Calu3 (cell line): Measurements from ENCODE around the gene OTULINL. TPM values are rescaled to one million over a fixed set of nuclear protein-coding genes. Genes with fewer than 3 reads are reported as not detected.

Experiments used
- BruUV-seq: library from RNA; stranded (reverse); fragments of 400-500 nt; replicated peaks from 2 replicates; lab custom pipeline; 2021; lab: Mats Ljungman, UMichigan
- CTCF ChIA-PET: fragments of 300-600 bp; sonication (Branson Sonifier 250); formaldehyde crosslinking; loops from one replicate; lab custom pipeline; 2022; ENCODE audit warnings: antibody characterized with exemption; lab: Charles Lee
- DNase-seq: peaks from one replicate; pipeline ENCODE4 v3.0.0; 2022
- H3K27ac Mint-ChIP-seq: one replicate; pipeline ENCODE4 v1.8.0; 2022; ENCODE audit warnings: mixed read lengths; ENCODE audit not compliant: unreplicated experiment
- H3K27me3 Mint-ChIP-seq: one replicate; pipeline ENCODE4 v1.8.0; 2022; ENCODE audit warnings: mixed read lengths; ENCODE audit not compliant: unreplicated experiment
- H3K36me3 Mint-ChIP-seq: one replicate; pipeline ENCODE4 v1.8.0; 2022; ENCODE audit warnings: mild to moderate bottlenecking, moderate library complexity, mixed read lengths; ENCODE audit not compliant: insufficient read depth, unreplicated experiment
- H3K4me1 Mint-ChIP-seq: one replicate; pipeline ENCODE4 v1.8.0; 2022; ENCODE audit warnings: mild to moderate bottlenecking, low read depth, mixed read lengths; ENCODE audit not compliant: unreplicated experiment
- H3K4me3 Mint-ChIP-seq: one replicate; pipeline ENCODE4 v1.8.0; 2022; ENCODE audit warnings: mild to moderate bottlenecking, low read depth, moderate library complexity, mixed read lengths; ENCODE audit not compliant: unreplicated experiment
- H3K9me3 Mint-ChIP-seq: one replicate; pipeline ENCODE4 v1.8.0; 2022; ENCODE audit warnings: low read depth, mixed read lengths; ENCODE audit not compliant: unreplicated experiment
- intact Hi-C: fragments of 100-400 bp; cut with micrococcal nuclease; formaldehyde crosslinking; loops from one replicate; pipeline ENCODE4 v1.10.0; 2022; ENCODE audit not compliant: unreplicated experiment
- total RNA-seq: library from RNA; stranded (reverse); gene quantifications from 2 replicates; pipeline ENCODE4 v1.2.3, GENCODE V29; 2022
- TF ChIP-seq, protein P1 (sequence below): fragments of 200-600 bp; IDR thresholded peaks from one replicate; pipeline ENCODE4 v1.8.0; 2022; ENCODE audit warnings: antibody characterized with exemption; ENCODE audit not compliant: unreplicated experiment

Gene OTULINL
- total RNA-seq, 1 experiment from 2014 or later, result 5.3 TPM

DNA sequence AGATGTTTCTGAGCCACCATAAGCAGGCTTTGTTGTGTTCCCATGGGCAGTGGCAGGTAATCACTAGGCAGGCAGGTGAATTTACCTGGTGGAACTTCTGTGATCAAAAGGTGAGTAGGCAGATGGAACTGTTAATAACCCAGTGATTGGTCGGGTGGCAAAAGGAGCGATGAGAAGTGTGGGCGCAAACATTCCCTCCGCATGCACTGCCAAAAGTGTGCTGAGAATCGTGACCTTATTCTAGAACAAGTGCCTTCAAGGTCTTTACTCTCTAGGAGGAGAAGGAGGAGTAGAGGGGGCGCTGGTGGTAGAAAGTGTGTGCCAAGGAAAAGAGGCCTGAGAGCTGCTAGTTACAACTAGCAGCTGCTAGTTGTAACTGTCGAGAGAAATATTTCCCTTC is 3.3 kb downstream of the OTULINL start:
- DNase-seq, result no peak
- intact Hi-C loops, result no loop called here
- Mint-ChIP-seq H3K36me3 (peaks cover 25% of the 10 kb centered on the region), H3K4me3 (no peak overlapping the region), H3K27me3 (peaks cover 24% of the 10 kb centered on the region), H3K9me3 (no peaks in the 10 kb centered on the region), H3K27ac (no peak overlapping the region), H3K4me1 (peaks cover 15% of the 10 kb centered on the region)
- no TSS peak for BruUV-seq
- TF ChIP-seq, protein P1, sequence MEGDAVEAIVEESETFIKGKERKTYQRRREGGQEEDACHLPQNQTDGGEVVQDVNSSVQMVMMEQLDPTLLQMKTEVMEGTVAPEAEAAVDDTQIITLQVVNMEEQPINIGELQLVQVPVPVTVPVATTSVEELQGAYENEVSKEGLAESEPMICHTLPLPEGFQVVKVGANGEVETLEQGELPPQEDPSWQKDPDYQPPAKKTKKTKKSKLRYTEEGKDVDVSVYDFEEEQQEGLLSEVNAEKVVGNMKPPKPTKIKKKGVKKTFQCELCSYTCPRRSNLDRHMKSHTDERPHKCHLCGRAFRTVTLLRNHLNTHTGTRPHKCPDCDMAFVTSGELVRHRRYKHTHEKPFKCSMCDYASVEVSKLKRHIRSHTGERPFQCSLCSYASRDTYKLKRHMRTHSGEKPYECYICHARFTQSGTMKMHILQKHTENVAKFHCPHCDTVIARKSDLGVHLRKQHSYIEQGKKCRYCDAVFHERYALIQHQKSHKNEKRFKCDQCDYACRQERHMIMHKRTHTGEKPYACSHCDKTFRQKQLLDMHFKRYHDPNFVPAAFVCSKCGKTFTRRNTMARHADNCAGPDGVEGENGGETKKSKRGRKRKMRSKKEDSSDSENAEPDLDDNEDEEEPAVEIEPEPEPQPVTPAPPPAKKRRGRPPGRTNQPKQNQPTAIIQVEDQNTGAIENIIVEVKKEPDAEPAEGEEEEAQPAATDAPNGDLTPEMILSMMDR, result no peak
- CTCF ChIA-PET, result no interaction called here

DNA sequence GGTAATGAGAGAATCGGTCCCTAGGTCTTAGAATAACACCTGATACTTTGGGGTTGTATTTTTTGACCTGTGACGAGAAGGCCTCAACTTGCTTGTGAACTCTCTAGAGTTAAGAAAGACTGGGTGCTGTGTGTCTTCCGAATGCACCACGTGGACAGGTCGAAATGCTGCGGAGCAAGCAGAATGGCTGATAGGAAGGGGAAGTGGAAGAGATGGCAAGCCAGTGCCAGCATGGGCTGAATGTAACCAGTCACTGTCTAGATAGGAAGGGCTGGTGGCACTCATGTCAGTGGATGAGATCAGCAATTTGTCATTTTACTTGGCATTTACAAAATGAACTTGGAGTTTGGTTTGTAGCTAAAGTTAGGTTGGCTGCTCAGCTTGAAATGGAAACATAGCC is 5.6 kb downstream of the OTULINL start:
- peaks cover 7% of the 10 kb centered on the region for H3K36me3 Mint-ChIP-seq

DNA sequence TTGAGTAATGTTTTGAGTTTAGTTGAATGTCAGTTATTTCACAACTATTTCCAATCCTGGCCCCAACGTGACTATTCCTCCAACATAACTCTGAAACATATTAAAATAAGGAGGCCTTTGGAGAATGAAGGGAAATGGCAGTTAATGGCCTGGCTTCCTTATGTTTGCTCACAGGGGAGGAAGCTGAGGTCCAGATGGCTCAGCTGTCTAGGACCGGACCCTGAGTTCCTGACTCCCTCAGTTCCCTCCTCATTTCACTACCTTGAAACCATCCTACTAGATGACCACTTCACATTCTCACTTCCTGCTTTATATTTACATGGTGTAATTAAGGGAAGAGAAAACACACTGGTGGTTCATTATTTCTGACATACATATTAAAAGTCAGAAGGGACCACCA is 6.6 kb downstream of the OTULINL start:
- Mint-ChIP-seq H3K9me3 (no peaks in the 10 kb centered on the region), H3K4me1 (peaks cover 8% of the 10 kb centered on the region), H3K4me3 (no peak overlapping the region), H3K27me3 (peaks cover 13% of the 10 kb centered on the region), H3K36me3 (no peaks in the 10 kb centered on the region), H3K27ac (no peak overlapping the region)
- no peak for DNase-seq
- TF ChIP-seq, protein P1, result no peak
- CTCF ChIA-PET, result no interaction called here
- no TSS peak for BruUV-seq
- intact Hi-C loops, result no loop called here

More for the DNA sequence above, 5.6 kb downstream of the OTULINL start:
- no TSS peak for BruUV-seq
- TF ChIP-seq, protein P1, result no peak
- Mint-ChIP-seq H3K27me3 (peaks cover 13% of the 10 kb centered on the region), H3K4me1 (peaks cover 8% of the 10 kb centered on the region), H3K4me3 (no peak overlapping the region), H3K9me3 (no peaks in the 10 kb centered on the region), H3K27ac (no peak overlapping the region)
- intact Hi-C loops, result no loop called here
- DNase-seq, result no peak
- CTCF ChIA-PET, result no interaction called here

DNA sequence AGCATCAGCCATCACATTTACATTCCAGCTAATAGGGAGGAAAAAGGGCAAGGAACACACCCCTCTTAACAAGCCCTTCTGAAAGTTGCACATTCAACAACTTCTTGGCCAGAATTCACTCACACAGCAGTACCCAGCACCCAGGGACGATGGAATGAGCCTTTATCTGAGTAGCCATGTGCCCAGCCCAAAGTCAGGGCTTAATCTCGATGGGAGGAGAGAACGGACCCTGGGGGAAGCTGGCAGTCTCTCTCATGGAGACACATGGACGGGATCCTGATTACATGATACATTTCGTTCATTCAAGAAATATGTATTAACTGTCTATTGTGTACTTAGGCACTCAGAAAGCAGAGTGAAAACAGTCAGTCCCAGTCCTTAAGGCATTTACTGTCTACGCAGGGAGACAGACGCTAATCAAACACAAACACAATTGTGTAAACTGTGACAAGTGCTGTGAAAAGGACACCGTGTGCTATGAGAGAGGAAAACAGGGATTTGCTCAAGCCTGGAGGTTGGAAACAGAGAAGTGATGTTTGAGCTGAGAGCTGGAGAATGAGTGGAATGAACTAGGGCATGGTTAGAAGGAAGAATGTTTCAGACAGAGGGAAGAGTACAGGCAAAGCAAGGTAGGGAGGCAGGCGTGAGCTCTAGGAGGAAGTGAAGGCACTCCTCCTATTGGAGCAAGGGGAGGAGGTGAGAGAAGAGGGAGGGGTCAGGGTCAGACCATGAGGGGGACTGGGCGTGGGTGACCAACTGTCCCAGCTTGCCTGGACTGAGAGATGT is 7.4 kb downstream of the OTULINL start:
- TF ChIP-seq, protein P1, result no peak
- Mint-ChIP-seq H3K4me1 (peaks cover 8% of the 10 kb centered on the region), H3K9me3 (no peaks in the 10 kb centered on the region), H3K27ac (no peak overlapping the region), H3K4me3 (no peak overlapping the region), H3K36me3 (no peaks in the 10 kb centered on the region), H3K27me3 (peaks cover 13% of the 10 kb centered on the region)
- intact Hi-C loops, result no loop called here
- BruUV-seq, result no TSS peak
- DNase-seq, result no peak
- CTCF ChIA-PET, result no interaction called here
